Dermis lymphatic vessel endothelial cell (primary cell): ENCODE results near the gene DPYSL4. TPM values are rescaled to one million over a fixed set of nuclear protein-coding genes. Genes with fewer than 3 reads are reported as not detected.

Source experiments
- total RNA-seq: library from RNA; depleted of rRNA; stranded (reverse); fragments of >200 nt; gene quantifications from 2 replicates; pipeline ENCODE4 v1.2.1, GENCODE V29; 2014

DPYSL4 gene
- total RNA-seq = 0.76 and 1.3 TPM in 2 replicates

DNA sequence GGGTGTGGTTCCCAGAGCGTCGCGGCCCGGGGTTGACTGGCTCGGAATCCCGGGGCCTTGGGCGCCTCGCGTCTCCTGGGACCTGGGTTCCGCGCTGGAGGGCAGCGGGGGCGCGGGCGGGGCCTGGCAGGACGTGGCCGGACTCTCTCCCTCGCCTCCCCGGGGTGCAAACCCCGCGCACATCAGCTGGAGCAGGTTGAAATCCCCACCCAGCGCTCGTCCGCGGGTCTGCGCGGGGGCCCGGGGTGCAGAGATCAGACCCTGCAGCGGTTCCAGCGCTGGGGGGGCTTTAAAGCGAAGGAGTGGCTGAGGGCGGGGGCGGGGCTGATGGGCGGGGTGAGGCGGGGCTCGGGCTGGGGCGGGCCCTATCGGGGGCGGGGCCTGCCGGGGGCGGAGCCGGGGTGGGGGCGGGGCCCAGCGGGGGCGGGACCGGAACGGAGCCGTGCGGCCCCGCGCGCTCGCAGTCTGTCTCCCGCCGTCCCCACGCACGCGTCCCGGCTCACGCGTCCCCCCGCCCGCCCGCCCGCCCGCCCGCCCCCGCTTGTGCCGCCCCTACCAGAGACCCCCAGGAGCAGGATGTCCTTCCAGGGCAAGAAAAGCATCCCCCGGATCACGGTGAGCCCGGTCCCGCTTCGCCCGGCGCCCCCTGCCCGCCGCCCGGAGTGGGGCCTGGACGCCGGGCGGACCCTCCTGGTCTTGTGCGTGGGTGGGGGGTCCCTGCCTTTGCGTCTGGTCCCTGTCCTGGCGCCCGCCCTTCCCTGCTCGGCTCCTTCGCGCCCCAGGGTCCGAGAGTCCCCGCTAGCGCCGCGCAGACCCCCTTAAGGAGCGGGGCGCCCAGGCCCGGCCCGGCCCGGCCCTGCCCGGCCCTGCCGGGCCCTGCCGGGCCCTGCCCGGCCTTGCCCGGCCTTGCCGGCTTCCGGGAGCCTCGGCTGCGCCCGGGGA lies at the start of gene DPYSL4:
Gene DPYSL4, plus strand, starts transcription at position 461 of the 942 bp plus-strand sequence. Its CDS starts 116 bp downstream, at position 577.

Other genes with a start within 250 kb of the DPYSL4 start
- gene BNIP3, start 205.0 kb upstream of the DPYSL4 start, total RNA-seq = 35.0 and 50.8 TPM in 2 replicates
- under 0.01 and 0.09 TPM in 2 replicates for gene JAKMIP3, start 121.0 kb upstream of the DPYSL4 start, total RNA-seq
- gene STK32C, start 121.0 kb downstream of the DPYSL4 start, total RNA-seq = 8.3 and 10.5 TPM in 2 replicates
- 7.6 and 8.6 TPM in 2 replicates for gene LRRC27, start 145.2 kb downstream of the DPYSL4 start, total RNA-seq
- gene PWWP2B, start 210.3 kb downstream of the DPYSL4 start, total RNA-seq = 10.1 and 10.7 TPM in 2 replicates